Activated T-helper 9 cell treated with anti-CD3 and anti-CD28 coated beads, Interleukin-2, amount 50 U/mL, for 16 hours (primary cell): ENCODE measurements around the gene CYTH3.
A peak's percentile ranks its signal among the peaks of the same experiment; 100 is the strongest.

Experiments
- DNase-seq: peaks from one replicate; pipeline ENCODE4 v3.0.0-alpha.2; 2020; ENCODE audit warnings: low read depth

Gene CYTH3

DNA sequence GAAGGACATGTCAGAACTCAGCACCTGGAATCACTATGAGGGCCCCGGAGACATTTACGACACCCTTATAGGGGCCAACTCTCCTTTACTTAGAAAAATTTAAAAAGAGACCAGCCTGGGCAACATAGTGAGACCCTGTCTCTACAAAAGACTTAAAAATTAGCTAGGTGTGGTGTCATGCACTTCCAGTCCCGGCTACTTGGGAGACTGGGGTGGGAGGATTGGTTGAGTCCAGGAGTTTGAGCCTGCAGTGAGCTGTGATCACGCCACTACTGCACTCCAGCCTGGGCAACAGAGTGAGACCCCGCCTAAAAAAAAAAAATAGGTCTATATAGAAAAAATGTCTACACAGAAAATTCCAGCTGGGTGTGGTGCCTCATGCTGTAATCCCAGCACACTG, 7.5 kb upstream of the CYTH3 start:
- DNase-seq, result no peak

DNA sequence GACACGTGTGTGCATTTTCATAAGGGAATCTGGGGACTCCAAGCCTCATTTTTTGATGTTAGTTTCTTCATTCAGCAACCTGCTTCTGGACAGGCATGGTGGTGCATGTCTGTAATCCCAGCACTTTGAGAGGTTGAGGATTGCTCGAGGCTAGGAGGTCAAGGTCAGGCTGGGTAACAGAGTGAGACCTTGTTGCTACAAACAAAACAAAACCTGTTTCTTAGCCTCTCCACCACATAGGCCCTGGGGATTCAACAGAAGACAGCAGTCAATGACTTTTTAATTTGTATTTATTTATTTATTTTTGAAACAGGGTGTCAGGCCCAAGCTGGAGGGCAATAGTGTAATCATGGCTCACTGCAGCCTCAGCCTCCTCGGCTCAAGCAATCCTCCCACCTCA, 6.9 kb upstream of the CYTH3 start:
- DNase-seq, result no peak

DNA sequence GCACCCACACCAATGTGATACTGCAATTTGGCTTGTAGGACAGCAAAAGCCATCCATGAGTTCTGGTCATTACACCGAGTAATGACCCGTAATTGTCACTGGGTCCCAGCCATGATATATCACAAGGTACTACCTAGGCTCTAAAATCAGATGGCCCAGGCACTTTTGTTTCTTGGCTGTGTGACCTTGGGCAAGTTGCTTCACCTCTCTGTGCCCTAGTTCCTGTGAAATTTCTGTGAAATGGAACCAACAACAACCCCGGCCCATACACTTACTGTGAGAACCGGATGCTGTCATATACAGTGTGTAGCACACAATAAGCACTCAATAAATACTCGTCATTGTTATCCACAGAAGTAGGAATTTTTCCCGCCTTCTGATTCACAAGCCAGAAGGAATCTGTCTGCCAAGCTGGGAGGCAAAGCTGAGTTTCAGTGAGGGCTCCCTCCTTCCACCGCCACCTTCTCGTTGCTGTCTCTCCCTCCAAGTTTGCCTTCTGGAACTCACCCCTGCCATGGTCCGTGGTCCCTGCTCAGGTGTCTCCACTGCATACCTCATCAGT, 6.4 kb upstream of the CYTH3 start:
- no peak for DNase-seq

DNA sequence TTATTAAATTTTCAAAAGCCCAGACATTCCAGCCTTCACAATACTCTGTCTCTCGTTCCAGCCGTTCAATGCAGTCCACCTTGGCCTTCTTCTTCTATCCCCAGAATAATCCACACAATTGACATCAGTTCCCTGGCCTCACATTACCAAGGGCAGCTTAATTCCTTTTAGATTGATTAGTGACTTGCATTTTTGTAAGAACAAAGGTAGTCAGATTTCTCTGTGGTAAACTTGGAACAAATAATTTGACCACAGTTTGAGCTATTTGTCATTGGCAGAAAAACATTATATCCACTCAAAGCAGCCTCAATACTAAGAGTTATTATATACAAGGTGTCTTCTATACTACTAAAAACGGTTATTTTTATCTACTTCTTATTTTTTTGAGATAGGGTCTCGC, 5.1 kb upstream of the CYTH3 start:
- no peak for DNase-seq

DNA sequence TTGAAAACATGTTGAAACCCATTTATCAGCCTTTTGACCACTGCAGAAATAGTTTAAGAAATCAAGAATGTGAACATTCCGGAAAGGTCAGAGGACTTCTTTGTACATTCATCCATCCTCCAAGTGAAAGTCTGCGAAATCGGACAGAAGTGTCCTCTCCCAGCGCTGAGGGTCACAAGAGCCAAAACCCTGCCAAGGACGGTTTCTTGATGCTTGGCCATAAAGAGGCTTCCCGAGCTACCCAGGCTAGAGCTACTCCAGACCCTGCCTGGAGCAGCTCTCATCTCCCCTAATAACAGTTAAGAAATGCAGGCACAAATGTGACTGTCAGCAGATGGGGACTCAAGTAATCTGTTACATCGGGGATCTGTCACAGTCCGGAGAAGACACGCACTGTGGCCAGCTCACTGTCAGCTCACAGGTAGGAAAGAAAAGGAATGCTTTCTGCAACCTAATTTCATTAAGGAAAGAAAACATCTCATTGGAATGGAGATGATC, 4.5 kb upstream of the CYTH3 start:
- no peak for DNase-seq

DNA sequence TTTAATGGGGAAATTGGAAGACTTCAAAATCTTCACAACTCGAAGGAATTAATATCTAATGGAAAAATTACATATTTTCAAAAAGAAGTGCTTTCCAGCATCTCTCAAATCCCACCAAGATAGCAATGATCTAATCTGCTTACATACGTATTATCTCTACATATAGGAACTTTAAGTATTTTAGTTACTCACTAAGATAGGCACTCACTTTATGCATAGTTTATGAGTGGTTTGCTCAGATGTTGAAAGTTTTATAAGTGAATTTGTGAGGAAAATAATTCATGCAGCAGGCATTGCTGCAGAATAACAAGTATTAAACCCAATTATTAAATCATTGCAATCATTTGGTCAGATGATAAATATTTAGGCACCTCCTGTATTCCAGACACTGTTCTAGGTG, 2.3 kb upstream of the CYTH3 start:
- no peak for DNase-seq

DNA sequence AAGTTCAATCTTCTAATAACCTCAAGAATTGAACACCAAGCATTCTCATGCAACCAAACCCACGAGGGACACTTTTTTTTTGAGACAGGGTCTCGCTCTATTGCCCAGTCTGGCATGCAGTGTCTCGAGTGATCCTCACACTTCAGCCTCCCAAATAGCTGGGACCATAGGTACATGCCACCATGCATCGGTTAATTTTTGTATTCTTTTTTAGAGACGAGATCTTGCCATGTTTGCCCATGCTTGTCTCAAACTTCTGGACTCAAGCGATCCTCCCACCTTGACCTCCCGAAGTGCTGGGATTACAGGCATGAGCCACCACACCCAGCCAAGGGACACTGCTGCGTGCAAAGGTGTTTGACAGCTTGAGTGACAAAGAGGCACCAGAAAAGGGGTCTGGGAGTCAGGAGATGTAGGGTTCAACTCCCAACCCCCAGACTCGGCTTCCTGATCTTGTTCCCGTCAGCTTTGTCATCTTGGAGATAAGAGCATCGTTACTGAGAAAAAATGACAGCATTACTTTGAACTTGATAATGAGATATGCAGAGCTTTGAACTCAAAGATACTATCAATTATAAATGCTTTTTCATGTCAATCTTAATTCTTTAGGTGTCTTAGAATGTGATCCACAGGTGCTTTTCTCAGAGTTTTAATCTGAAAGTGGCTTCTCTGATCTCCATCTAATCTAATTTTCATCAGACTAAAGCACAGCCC, 1.6 kb upstream of the CYTH3 start:
- DNase-seq, result no peak

DNA sequence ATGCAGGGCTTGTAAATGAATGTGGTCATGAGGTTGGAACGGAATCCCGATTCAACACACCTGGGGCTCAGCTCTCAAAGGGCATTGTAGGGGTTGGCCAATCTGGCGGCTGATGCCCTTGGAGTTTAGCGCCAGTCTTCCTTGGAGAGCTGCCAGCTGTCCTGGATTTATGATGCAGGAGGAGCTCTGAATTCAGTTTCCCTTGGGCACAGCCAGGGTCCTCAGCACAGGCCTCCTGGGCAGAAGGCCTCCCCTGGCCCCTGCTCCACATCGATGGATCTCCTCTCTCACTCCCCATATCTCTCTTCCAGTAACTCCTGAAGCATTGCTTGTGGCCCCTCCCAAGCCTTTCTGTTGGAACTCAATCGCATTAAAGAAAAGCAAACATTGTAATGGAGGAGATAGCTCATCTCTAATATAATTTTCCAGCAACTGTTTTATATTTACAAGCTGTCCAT, 985 bp upstream of the CYTH3 start:
- no peak for DNase-seq

DNA sequence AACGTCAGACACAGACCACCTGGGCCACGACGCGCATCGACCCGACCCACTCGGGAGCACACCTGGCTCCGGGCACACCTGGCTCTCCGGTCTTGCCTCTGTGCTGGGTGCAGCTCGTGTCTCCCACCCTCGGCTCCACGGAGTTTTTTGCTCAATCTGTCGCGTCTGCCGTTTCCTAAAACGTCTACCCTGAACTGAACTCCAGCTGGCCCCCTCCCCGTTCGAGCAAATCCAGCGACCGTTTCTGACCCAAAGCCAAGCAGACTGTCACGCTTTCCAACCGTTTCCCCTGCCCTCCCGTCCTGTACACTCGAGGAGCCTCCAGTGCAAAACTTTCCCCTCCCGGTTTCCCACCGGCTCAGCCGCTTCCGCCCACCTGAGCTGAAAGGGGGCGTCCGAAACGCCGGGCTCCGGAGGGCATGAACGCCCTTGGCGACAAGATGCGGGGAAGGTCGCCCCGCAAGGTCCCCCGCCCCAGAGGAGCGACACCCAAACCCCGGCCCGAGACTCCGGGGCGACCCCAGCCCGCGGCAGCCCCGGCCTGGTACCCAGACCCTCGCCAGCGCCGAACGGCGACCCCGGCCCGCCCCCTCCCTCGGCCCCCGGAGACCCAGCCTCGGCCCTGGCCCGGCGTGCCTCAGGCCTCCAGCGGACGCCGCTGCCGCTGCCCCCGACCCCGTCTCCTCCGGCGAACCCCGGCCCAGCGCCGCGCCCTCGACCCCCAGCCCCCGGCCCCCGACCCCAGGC, 557 bp downstream of the CYTH3 start:
- DNase-seq, result peak; percentile 9

DNA sequence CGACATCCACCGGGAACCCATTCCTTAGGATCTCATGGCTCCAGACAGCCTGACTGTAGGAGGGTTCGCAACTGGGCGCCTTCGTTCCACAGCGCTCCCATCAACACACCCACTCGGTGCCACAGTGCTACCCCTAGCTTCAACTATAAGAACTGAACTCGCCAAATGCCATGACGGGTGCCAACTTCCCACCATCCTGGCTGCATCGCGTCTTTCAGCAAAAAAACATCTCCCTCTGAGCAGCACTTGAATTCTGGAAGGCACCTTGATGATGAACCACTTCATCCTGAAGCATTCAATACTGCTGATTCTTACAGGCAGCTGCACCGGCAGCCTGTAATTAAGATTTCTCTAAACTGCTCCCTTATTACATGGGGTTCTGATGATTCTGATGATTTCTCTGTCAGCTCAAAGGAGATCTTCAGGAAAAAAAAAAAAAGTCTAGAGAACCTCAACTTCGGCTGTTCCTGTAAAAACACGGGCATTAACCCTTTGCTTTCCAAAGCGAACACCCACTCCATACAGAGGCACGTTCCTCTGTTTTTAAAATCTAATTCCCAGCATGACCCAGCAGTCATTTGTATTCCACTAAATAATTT, 1.3 kb downstream of the CYTH3 start:
- DNase-seq, result peak; percentile 21

DNA sequence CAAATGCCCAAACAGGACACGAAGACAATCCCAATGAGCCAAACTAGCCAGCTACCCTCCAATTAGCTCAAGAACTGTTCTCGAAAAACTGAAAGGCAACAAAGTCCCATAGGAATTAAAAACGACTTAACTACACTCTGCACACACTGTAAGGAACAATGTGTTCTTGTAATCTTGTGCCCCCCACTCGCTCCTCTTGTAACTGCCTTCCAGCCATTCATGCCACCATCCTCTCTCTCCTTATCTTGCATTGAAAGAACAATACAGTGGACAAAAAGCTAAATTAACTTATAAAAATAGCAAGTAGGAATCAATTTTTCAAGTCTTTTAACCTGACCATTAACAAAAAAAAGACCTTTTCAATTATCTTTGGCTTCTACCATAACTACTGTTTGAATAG, 2.9 kb downstream of the CYTH3 start:
- no peak for DNase-seq

DNA sequence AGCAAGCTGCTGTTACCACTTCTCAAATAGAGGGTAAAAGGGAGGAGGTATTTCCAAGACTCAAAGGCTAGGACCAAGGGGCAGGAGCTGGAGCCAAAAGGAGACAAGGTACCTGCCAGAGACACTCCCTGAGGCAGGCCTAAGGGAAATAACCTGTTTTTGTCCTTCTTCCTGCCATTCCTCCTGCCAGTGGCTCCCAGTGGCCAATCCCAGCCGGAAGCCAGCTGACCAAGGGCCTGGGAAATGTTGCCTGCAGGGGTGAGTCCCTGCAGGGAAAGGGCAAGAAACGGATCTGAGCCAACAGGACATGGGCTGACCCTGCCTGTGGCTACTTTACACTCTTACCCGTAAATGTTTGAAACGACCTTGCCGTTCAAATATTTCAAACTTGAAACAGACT, 3.5 kb downstream of the CYTH3 start:
- DNase-seq, result no peak

DNA sequence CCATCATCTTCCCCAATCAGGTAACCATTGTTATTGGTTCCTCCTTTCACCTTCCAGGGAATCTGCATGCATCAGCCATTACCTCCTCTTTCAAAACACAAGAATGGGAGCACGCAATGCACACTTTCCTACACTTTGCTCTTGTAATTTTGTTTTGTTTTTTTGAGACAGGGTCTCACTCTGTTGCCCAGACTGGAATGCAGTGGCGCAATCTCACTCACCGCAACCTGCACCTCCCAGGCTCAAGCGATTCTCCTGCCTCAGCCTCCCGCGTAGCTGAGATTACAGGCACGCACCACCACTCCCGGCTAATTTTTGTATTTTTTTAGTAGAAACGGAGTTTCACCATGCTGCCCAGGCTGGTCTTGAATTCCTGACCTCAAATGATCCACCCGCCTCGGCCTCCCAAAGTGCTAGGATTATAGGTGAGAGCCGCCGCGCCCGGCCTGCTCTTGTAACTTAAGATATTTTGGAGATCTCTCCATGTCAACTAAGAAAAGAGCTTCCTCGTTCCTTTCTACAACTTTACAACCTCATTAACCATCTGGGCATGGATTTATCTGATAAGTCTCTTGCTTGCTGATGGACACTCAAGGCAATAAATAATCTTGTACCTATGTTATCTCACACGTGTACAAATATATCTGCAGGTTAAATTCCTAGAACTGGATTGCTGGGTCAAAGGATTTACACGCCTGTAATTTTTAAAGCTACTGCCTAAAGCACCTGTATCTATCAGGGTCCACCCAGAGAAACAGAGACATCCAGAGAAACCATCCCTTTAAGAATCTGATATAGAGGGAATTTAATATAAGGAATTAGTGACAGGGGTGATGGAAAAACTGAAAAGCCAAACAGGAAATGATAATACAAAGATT, 4.2 kb downstream of the CYTH3 start:
- DNase-seq, result no peak

DNA sequence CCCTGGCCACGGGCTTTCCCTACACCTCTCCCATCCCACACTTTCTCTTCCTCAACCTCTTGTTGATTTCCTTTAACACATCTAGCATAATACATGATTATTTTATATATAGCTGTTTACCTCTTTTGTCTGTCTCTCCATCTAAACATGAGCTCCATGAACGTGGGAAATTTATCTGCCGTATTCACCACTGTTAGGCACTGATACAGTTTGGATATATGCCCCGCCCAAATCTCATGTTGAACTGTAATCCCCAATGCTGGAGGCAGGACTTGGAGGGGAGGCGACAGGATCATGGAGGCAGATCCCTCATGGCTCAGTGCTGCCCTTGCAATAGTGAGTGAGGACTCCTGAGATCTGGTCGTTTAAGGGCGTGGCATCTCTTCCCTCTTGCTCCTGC, 5.7 kb downstream of the CYTH3 start:
- no peak for DNase-seq

DNA sequence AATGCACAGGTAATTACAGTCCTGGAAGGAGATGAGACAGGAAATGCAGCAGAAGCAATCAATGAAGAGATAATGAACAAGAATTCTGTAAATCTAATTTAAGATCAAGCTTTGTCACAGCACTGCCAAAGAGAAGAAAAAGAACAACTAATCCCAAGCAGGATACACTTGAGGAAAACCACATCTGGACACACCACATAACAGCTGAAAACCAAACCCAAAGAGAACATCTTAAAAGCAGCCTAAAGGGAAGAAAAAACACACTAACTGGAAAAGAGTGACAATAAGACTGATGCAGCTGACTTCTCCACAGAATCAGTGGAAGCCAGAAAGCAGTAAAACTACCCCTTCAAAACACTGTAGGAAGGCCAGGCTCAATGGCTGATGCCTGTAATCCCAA, 10.2 kb downstream of the CYTH3 start:
- DNase-seq, result no peak

DNA sequence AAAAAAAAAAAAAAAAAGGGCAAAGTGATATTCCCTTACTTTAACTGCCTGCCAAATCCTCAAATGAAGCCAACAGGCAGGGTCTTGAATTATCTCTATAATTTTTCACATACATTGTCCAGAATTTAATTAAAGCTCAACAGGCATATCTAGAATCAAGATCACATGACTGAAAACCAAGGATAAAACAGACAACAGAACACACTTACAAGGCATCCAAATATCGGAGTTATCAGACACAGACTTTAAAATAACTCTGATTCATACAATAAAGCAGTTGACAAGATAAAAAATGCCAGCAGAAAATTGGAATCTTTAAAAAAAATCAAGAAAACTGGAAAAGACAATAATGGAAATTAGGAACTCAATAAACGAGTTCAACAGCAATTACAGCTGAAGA, 10.7 kb downstream of the CYTH3 start:
- no peak for DNase-seq

DNA sequence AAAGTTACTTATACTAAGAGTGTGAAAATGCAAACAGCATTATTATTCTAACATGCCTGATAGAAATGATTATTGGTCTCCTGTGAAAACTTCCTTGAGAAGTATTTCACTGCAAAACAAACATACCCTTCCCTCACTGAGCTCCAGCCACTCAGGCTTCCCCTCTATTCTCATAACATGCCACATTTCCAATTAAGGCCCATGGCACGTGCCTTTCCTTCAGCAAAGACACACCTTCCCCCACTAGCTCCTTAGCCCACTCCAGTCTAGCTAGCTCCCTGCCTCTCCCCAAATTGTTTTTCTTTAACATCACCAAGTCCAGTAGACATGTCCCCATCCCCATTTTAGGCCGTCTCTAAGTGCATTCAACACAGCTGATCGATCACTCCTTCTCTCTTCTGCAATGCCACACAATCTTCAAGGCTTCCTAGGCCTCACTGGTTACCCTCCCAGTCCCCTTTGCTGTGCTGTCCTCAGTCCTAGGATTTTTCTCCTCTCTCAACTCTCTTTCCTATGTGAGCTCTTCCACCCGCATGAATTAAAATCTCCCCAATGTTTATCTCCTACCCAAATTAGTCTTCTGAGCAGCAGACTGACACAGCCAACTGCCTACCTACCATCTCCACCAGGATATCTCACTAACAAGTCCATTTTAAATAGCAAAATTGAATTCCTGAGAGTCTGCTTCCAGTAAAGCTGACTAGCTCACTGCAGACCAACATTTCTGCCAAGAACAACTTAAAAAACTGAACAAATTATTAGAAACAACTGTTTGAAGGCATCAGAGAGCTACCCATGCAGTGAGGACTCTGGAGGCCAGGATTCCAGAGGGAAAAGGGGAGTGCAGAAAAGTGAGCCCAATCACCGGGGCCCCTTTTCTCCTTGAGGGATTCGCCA, 11.9 kb downstream of the CYTH3 start:
- no peak for DNase-seq

DNA sequence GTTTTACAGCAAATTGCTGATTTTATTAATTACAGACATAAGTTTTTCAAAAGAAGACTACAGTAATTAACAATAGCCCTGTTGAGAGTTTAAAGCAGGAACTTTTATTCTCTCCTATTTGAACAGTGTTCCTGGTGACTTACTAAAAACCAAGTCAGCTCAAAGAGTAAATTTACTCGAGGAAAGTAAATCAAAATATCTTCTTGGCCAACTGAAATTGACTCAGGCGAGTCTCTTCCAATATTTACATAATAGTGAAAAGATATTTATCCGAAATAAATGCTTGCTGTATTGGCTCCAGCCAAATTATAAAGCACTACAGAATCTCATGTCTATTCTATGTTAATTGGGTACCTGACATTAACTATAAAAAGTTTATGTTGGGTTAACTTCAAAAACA, 13.2 kb downstream of the CYTH3 start:
- no peak for DNase-seq

DNA sequence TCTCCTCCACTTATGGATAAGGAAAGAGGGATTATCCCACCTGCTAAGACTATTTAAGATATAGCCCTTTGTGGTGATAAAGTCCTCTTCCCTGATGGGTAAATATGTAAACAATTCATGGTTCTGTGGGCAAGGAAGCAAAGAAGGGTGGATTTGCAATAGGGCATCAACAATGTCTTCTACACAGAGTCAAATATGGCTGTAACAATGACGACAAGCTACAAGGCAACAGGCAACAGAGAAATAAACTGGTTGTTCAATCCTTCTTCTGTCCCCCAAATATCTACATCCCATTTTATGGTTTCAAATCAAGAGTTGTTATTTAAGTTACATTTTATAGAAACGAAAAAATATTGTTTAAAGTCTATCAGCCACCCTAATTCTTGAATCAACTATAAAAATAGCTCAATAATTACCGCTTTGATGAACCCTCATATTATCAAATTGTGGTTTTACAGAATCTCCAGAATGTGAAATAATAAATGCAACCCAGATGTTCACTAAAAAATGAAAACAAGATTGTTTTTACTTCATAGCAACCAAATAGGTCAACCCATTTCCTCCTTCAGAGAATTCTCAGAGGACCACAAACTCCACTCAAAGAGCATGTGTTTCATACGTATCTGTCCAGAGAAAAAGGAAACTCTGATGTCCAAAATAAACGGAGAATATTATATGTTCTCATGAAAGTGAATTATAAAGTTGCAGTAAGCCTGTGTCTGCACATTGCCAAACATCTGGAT, 13.8 kb downstream of the CYTH3 start:
- DNase-seq, result no peak

DNA sequence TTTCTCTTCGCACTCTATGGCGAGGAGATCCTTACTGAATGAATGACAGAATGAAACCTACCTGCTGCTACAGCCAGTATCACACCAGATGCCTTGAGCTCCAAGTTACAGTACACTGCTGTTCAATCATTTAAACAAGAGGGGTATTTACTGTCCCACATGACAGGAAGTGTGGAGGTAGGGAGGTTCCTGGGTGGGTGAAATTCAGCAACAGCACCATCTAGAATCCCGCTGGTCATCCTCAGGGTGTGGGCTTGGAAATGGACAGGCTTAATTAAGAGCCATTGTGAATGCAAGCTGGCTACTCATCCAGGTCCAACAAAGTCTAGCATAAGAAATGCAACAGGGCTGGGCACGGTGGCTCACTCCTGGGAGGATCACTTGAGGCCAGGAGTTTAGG, 14.7 kb downstream of the CYTH3 start:
- no peak for DNase-seq
